ENCODE data around the gene B3GNT5.
A peak's percentile ranks its signal among the peaks of the same experiment; 100 is the strongest.

B3GNT5 gene

GRCh38 chr3:183298701-183299153 lies 45.7 kb downstream of the B3GNT5 start:
- DNase-seq, result peak; percentile 87

GRCh38 chr3:183299976-183300375 lies 46.9 kb downstream of the B3GNT5 start:
- DNase-seq, result no peak

DNA sequence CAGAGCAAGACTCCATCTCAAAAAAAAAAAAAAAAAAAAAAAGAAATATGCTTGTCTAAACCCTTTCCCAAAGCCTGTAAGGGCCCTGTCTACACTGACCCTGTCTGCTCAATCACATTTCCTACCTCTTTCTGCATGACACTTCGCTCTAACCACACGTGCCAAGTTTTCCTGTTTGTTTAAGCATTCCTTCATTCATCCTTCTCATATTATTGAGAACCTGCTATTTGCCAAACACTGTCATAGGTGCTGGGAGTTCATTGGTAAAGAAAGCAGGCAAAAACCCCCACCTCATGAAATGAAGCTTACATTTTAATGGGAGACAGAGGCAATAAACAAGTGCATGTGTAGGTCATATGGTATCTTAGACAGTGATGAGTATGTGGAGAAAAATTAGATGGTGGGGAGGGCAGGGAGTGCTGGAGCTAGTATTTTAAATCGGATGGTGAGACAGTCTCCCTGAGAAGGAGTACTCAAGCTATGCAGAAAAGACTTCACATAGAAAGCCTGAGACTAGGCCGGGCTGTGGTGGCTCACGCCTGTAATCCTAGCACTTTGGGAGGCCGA lies 48.0 kb downstream of the B3GNT5 start:
- peak; percentile 57 for DNase-seq

GRCh38 chr3:183301937-183302580 lies 49.0 kb downstream of the B3GNT5 start:
- DNase-seq, result no peak

GRCh38 chr3:183303690-183304089 lies 50.6 kb downstream of the B3GNT5 start:
- no peak for DNase-seq

- DNase-seq, result peak; percentile 50
Observed at GRCh38 chr3:183306798-183307671, 54.0 kb downstream of the B3GNT5 start.

DNA sequence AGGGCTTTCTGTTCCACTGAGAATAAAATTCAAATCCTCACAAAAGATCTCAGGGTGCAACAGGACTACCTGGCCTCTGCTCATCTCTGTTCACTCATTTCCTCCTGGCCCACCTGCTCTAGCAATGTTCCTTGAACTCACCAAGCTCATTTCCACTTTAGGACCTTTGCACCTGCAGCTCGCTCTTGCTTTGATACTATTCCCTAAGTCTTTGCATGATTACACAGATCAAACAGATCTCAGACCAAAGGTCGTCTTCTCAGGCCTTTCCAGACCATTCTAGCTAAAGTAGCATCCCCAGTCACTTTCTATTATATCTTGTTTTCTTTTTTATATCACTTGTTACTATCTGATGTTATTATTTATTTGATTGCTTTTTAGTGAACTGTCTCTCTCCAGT lies 54.7 kb downstream of the B3GNT5 start:
- DNase-seq, result no peak

GRCh38 chr3:183308751-183309150 lies 55.7 kb downstream of the B3GNT5 start:
- DNase-seq, result no peak

GRCh38 chr3:183309276-183309675 lies 56.2 kb downstream of the B3GNT5 start:
- no peak for DNase-seq

DNA sequence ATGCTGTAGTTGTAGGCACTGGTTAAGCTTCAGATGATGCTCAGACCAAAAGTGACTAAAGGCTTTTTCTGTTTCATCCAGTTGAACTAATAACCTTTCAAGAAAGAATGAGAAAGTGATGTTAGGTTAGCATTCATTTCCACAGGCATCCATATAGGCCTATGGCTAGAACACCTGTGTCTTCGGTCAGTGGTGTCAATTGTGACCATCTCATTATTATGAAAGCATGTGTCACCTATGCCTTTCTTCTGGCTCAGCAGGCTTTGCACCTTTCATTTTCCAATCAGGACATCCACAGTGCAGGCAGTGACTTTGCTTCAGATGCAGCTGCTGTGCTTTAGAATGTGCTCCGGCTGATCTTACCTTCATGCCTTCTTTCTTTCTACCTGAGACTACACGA lies 57.9 kb downstream of the B3GNT5 start:
- DNase-seq, result no peak

DNA sequence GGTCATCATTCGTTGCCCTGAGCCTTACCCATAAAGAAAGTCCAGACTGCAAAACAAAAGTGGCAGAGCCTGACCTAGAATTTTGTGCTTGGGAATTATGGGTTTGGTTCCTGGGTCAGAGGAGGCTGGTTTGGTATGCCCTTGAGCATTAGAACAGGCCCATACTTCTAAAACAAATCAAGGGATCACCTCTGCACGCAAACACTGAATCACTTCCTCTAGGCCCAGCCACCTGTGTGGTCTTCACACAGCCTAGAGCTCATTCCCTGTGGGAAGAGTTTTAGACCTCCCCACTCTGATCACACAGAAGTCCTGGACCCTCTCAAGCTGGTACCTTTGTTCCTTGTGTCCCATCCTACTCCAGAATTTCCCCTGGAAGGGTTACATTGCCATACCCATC lies 59.4 kb downstream of the B3GNT5 start:
- no peak for DNase-seq

DNA sequence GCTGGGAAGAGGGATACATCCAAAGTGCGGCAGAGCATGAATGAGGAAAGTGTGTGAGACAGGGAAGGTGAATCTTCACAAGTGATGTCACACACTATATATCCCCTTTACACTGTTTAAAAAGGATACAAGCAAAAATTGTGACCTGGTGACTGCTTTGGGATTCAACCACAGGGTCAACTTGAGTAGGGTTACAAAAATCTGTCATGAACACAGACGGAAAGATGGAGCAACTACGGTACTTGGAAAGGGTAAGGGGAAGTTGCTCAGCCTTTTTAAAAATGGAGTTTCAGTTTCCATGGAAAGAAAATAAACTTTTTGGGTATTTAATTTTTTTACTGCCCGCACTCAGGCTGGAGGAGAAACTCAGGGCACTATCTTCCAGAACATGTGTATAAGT lies 60.3 kb downstream of the B3GNT5 start:
- DNase-seq, result no peak

DNA sequence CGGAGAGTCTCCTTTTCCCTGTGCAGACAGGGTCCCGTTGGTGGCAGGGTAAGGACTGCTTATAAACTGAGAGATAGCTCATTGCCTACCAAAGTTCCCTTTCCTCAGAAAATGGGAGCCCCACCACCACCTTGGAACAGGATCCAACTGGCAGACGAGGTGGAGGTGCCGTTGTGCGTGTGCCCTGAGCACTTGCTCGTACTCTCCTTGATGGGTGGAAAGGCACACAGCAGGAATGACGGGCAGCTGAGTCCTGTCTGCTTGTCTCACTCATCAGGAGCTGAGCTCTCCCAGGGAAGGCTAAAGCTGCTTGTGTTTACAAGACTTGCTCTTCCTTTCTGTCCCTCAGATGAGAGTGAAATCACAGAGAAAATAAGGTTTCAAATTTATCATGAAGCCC lies 60.7 kb downstream of the B3GNT5 start:
- DNase-seq, result no peak

- no peak for DNase-seq
Observed at GRCh38 chr3:183315739-183316138, 62.7 kb downstream of the B3GNT5 start.

GRCh38 chr3:183317271-183317670 lies 64.2 kb downstream of the B3GNT5 start:
- DNase-seq, result no peak

- peak; percentile 49 for DNase-seq
Observed at GRCh38 chr3:183317886-183318865, 65.1 kb downstream of the B3GNT5 start.

GRCh38 chr3:183318877-183319276 lies 65.8 kb downstream of the B3GNT5 start:
- DNase-seq, result no peak

DNA sequence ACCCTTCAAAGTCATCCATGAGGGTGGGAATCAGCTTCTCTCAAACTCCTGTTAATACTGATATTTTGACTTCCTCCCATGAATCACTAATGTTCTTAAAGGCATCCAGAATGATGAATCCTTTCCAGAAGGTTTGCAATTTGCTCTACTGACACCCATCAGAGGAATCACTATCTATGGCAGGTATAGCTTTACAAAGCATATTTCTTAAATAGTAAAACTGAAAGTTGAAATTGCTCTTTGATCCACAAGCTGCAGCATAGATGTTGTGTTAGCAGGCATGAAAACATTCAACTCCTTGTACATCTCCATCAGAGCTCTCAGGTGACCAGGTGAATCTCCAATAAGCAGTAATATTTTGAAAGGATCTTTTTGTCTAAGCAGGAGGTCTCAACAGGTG lies 66.3 kb downstream of the B3GNT5 start:
- DNase-seq, result no peak
